Measurements from ENCODE around the gene ANAPC10.

The ANAPC10 gene

DNA sequence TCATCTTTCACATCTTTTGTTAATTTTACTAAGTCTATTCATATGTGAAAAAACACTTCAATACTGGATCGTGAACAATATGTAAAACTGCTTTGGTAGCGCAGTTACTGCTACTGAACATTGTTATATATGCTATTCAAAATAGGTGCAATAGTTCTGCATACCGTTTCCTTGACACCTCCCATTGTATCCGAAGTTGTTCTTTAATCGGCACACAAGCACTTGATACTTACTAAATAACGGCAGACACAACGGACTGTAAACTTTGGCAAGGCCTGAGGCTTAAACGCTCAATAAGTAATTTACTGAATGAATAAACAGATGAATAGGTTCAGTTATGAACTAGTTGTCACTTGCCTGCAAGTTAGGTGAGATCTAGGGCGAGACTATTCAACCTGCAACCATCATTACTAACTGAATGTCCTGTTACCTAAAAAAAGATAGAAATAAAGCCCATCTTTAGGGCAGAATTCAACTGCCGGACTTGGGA, 620 bp downstream of the ANAPC10 start:
- TF ChIP-seq NFIC (IDR thresholded peaks at IDR 0.05) (no peak), EGR1 (IDR thresholded peaks at IDR 0.05) (no peak), TCF12 (IDR thresholded peaks at IDR 0.05; ENCODE audit: low read depth) (no peak), TEAD4 (IDR thresholded peaks at IDR 0.05) (no peak), CEBPB (IDR thresholded peaks at IDR 0.05) (no peak), EP300 (IDR thresholded peaks at IDR 0.05; ENCODE audit: borderline replicate concordance) (no peak), YY1 (IDR thresholded peaks at IDR 0.05; ENCODE audit: low read depth) (no peak), FOXM1 (IDR thresholded peaks at IDR 0.05; ENCODE audit: borderline replicate concordance, low read depth) (no peak), ZBTB7A (IDR thresholded peaks at IDR 0.05; ENCODE audit: low read depth) (no peak), RAD21 (IDR thresholded peaks at IDR 0.05; ENCODE audit: low read depth) (no peak), CREB1 (IDR thresholded peaks at IDR 0.05; ENCODE audit: low read depth) (no peak), TAF1 (IDR thresholded peaks at IDR 0.05; ENCODE audit: low read depth) (no peak)
- TF ChIP-seq, protein P1, sequence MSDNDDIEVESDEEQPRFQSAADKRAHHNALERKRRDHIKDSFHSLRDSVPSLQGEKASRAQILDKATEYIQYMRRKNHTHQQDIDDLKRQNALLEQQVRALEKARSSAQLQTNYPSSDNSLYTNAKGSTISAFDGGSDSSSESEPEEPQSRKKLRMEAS (IDR thresholded peaks at IDR 0.05) = no peak
- TF ChIP-seq, protein P2, sequence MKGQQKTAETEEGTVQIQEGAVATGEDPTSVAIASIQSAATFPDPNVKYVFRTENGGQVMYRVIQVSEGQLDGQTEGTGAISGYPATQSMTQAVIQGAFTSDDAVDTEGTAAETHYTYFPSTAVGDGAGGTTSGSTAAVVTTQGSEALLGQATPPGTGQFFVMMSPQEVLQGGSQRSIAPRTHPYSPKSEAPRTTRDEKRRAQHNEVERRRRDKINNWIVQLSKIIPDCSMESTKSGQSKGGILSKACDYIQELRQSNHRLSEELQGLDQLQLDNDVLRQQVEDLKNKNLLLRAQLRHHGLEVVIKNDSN (IDR thresholded peaks at IDR 0.05) = no peak
- TF ChIP-seq, protein P3, sequence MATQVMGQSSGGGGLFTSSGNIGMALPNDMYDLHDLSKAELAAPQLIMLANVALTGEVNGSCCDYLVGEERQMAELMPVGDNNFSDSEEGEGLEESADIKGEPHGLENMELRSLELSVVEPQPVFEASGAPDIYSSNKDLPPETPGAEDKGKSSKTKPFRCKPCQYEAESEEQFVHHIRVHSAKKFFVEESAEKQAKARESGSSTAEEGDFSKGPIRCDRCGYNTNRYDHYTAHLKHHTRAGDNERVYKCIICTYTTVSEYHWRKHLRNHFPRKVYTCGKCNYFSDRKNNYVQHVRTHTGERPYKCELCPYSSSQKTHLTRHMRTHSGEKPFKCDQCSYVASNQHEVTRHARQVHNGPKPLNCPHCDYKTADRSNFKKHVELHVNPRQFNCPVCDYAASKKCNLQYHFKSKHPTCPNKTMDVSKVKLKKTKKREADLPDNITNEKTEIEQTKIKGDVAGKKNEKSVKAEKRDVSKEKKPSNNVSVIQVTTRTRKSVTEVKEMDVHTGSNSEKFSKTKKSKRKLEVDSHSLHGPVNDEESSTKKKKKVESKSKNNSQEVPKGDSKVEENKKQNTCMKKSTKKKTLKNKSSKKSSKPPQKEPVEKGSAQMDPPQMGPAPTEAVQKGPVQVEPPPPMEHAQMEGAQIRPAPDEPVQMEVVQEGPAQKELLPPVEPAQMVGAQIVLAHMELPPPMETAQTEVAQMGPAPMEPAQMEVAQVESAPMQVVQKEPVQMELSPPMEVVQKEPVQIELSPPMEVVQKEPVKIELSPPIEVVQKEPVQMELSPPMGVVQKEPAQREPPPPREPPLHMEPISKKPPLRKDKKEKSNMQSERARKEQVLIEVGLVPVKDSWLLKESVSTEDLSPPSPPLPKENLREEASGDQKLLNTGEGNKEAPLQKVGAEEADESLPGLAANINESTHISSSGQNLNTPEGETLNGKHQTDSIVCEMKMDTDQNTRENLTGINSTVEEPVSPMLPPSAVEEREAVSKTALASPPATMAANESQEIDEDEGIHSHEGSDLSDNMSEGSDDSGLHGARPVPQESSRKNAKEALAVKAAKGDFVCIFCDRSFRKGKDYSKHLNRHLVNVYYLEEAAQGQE (IDR thresholded peaks at IDR 0.05; ENCODE audit: low read depth) = no peak

DNA sequence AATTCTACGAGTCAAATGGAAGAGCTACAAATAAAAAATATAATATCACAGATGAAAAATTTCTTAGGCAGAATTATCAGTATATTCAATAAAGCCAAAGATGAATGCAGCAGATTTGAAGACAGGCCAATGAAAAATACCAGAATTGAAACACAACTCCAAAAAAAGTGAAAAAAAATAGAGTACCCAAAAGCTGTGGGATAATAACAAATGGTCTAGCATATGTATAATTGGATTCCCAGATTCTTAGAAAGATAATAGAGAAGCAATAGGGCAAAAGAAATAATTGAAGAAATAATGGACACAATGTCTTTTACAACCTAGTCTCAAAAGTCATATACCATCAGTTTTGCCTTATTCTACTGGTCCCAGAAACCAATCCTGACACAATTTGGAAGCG, 4.4 kb downstream of the ANAPC10 start:
- TF ChIP-seq YY1 (IDR thresholded peaks at IDR 0.05; ENCODE audit: low read depth) (no peak), CEBPB (IDR thresholded peaks at IDR 0.05) (no peak), ZBTB7A (IDR thresholded peaks at IDR 0.05; ENCODE audit: low read depth) (no peak), RAD21 (IDR thresholded peaks at IDR 0.05; ENCODE audit: low read depth) (no peak), TAF1 (IDR thresholded peaks at IDR 0.05; ENCODE audit: low read depth) (no peak), FOXM1 (IDR thresholded peaks at IDR 0.05; ENCODE audit: borderline replicate concordance, low read depth) (no peak), EGR1 (IDR thresholded peaks at IDR 0.05) (no peak), TEAD4 (IDR thresholded peaks at IDR 0.05) (no peak), CREB1 (IDR thresholded peaks at IDR 0.05; ENCODE audit: low read depth) (no peak)
- TF ChIP-seq, protein P1 (IDR thresholded peaks at IDR 0.05) = no peak
- TF ChIP-seq, protein P3 (IDR thresholded peaks at IDR 0.05; ENCODE audit: low read depth) = no peak
- TF ChIP-seq, protein P2 (IDR thresholded peaks at IDR 0.05) = no peak

DNA sequence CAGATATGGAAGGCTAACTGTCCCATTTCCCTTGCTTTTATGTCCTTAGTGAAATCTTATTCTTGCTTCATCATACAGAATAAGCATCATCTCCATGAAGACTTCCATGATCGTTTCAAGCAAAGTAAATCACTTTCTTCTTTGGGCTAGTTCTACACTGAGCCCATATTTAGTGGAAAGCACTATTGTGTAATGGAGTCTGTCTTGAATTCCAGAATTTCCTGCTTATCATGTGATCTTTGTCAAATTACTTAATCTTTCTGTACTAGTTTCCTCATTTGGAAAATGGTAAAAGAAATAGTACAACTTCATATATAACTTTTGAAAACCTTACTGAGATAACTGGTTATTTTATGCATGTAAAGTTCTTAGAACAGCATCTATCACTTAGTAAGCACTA, 7.6 kb downstream of the ANAPC10 start:
- TF ChIP-seq CEBPB (IDR thresholded peaks at IDR 0.05) (no peak), FOXM1 (IDR thresholded peaks at IDR 0.05; ENCODE audit: borderline replicate concordance, low read depth) (no peak)

DNA sequence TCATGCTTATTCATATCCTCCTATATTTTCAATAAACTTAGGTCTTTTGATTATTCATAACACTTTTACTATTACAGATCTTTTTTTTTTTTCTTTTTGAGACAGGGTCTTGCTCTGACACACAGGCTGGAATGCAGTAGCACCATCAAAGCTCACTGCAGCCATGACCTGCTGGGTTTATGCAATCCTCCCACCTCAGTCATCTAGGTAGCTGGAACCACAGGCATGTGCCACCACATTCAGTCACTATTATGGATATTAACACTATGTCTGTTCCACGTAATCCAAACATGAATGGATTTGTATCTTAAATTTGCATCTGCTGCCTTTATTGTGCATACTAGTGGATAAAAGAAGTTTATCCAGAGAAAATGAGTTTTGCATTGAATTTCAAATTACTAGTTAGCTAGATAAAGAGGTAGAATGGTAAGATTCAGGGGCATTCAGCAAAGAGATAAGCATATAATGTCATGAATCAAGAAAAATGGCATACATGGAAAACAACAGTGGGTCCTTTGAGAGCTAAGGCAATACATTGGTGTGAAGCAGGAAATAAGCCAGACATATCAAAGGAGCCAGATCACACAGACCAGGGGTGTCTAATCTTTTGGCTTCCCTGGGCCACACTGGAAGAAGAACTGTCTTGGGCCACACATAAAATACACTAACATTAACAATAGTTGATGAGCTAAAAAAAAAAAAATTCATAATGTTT, 13.9 kb downstream of the ANAPC10 start:
- no peak for TF ChIP-seq ZBTB7A (IDR thresholded peaks at IDR 0.05; ENCODE audit: low read depth)
- no peak for TF ChIP-seq EP300 (IDR thresholded peaks at IDR 0.05; ENCODE audit: borderline replicate concordance)
- TF ChIP-seq TCF12 (IDR thresholded peaks at IDR 0.05; ENCODE audit: low read depth) = no peak
- TF ChIP-seq CEBPB (IDR thresholded peaks at IDR 0.05) = no peak
- TF ChIP-seq, protein P3 (IDR thresholded peaks at IDR 0.05; ENCODE audit: low read depth) = no peak
- TF ChIP-seq, protein P1 (IDR thresholded peaks at IDR 0.05) = no peak
- no peak for TF ChIP-seq EGR1 (IDR thresholded peaks at IDR 0.05)
- TF ChIP-seq TAF1 (IDR thresholded peaks at IDR 0.05; ENCODE audit: low read depth) = no peak
- TF ChIP-seq CREB1 (IDR thresholded peaks at IDR 0.05; ENCODE audit: low read depth) = no peak
